ENCODE data around the gene DLG2. TPM values are rescaled to one million over a fixed set of nuclear protein-coding genes. Genes with fewer than 3 reads are reported as not detected.

The DLG2 gene
- polyA plus RNA-seq, 3 donors = 0.24 to 0.39 TPM; not detected in 1

- H3K4me3 ChIP-seq (replicated peaks in 1 of 3; ENCODE audit: low read depth in 2 of 3, low read length in 3 of 3) = no peak overlapping the region
- H3K4me3 Mint-ChIP-seq = no peak overlapping the region
- no peak overlapping the region for H3K9ac ChIP-seq (ENCODE audit: insufficient read depth, low read length, poor library complexity, severe bottlenecking)
- H3K27ac Mint-ChIP-seq = no peak overlapping the region
- no peaks in the 10 kb centered on the region for H3K27me3 ChIP-seq (ENCODE audit: control insufficient read depth in 2 of 2, insufficient read depth in 2 of 2, low read length in 2 of 2)
- H4K20me1 ChIP-seq (ENCODE audit: insufficient read depth, low read length) = no peaks in the 10 kb centered on the region
- H3K79me2 ChIP-seq (ENCODE audit: insufficient read depth, low read length) = no peaks in the 10 kb centered on the region
- H3K27ac ChIP-seq (ENCODE audit: low read depth in 1 of 2, low read length in 2 of 2) = no peak overlapping the region
- intact Hi-C loops (cut with micrococcal nuclease) = no loop called here
- no peak overlapping the region for H3K4me2 ChIP-seq (replicated peaks; ENCODE audit: extremely low read depth, low read length, poor library complexity, severe bottlenecking)
- H3K27me3 Mint-ChIP-seq (ENCODE audit: low read depth in 3 of 3) = peaks cover 0 to 2% (median 1%) of the 10 kb centered on the region in 3 donors
- H3K4me1 ChIP-seq (ENCODE audit: control insufficient read depth in 1 of 2, insufficient read depth in 2 of 2, low read length in 2 of 2) = no peaks in the 10 kb centered on the region
- H3K9me3 Mint-ChIP-seq = peaks cover 0 to 9% (median 6%) of the 10 kb centered on the region in 7 donors
- TF ChIP-seq CTCF (IDR thresholded peaks at IDR 0.05) = no peak
- H3K36me3 ChIP-seq (replicated peaks in 1 of 2; ENCODE audit: control insufficient read depth in 1 of 2, insufficient read depth in 2 of 2, low read length in 2 of 2) = no peaks in the 10 kb centered on the region
- peaks cover 0 to 7% of the 10 kb centered on the region in 2 donors for H3K9me3 ChIP-seq (replicated peaks in 1 of 2; ENCODE audit: control insufficient read depth in 1 of 2, insufficient read depth in 1 of 2, low read length in 2 of 2)
- H2AFZ ChIP-seq (ENCODE audit: insufficient read depth, low read depth, low read length, poor library complexity, severe bottlenecking) = no peak overlapping the region
- WGBS (ENCODE audit: insufficient coverage) = no CpG with 5 or more reads among the region's 1 CpG
- DNase-seq = no peak
- no peaks in the 10 kb centered on the region for H3K36me3 Mint-ChIP-seq
- H3K4me1 Mint-ChIP-seq = no peaks in the 10 kb centered on the region
Measured at GRCh38 chr11:85530634-85531033, 96.5 kb downstream of the DLG2 start.

GRCh38 chr11:85526564-85526963 is 100.6 kb downstream of the DLG2 start:
- no peaks in the 10 kb centered on the region for H3K79me2 ChIP-seq (ENCODE audit: insufficient read depth, low read length)
- Mint-ChIP-seq H3K27me3 (ENCODE audit: low read depth in 3 of 3) (peaks cover 0 to 2% (median 0%) of the 10 kb centered on the region in 3 donors), H3K27ac (no peak overlapping the region), H3K4me1 (no peaks in the 10 kb centered on the region), H3K36me3 (no peaks in the 10 kb centered on the region), H3K9me3 (peaks cover 9 to 16% (median 12%) of the 10 kb centered on the region in 7 donors), H3K4me3 (no peak overlapping the region)
- no peak overlapping the region for H3K9ac ChIP-seq (ENCODE audit: insufficient read depth, low read length, poor library complexity, severe bottlenecking)
- H3K4me2 ChIP-seq (replicated peaks; ENCODE audit: extremely low read depth, low read length, poor library complexity, severe bottlenecking) = no peak overlapping the region
- intact Hi-C loops (cut with micrococcal nuclease) = no loop called here
- no peaks in the 10 kb centered on the region for H3K27me3 ChIP-seq (ENCODE audit: control insufficient read depth in 2 of 2, insufficient read depth in 2 of 2, low read length in 2 of 2)
- no peak overlapping the region for H3K4me3 ChIP-seq (replicated peaks in 1 of 3; ENCODE audit: low read depth in 2 of 3, low read length in 3 of 3)
- no peaks in the 10 kb centered on the region for H3K36me3 ChIP-seq (replicated peaks in 1 of 2; ENCODE audit: control insufficient read depth in 1 of 2, insufficient read depth in 2 of 2, low read length in 2 of 2)
- H3K27ac ChIP-seq (ENCODE audit: low read depth in 1 of 2, low read length in 2 of 2) = no peak overlapping the region
- H4K20me1 ChIP-seq (ENCODE audit: insufficient read depth, low read length) = no peaks in the 10 kb centered on the region
- H3K9me3 ChIP-seq (replicated peaks in 1 of 2; ENCODE audit: control insufficient read depth in 1 of 2, insufficient read depth in 1 of 2, low read length in 2 of 2) = peaks cover 10 to 24% of the 10 kb centered on the region in 2 donors
- DNase-seq = no peak
- no peak overlapping the region for H2AFZ ChIP-seq (ENCODE audit: insufficient read depth, low read depth, low read length, poor library complexity, severe bottlenecking)
- H3K4me1 ChIP-seq (ENCODE audit: control insufficient read depth in 1 of 2, insufficient read depth in 2 of 2, low read length in 2 of 2) = no peaks in the 10 kb centered on the region
- no peak for TF ChIP-seq CTCF (IDR thresholded peaks at IDR 0.05)

Measured in CD14-positive monocyte (primary cell).